Tibial nerve (tissue), 3 donors: ENCODE data around the gene TEN1.

ENCODE experiments used
- CTCF ChIP-seq, 5 experiments: fragments of 200-600 bp in 3 of 5; fragments of 450-650 bp in 2 of 5; sonication (generic) in 3 of 5; IDR thresholded peaks; one replicate each; pipeline ENCODE4 v1.5.1; 2016 to 2019; ENCODE audit warnings: antibody characterized with exemption in 5 of 5, mild to moderate bottlenecking in 3 of 5, moderate library complexity in 2 of 5
- POLR2A ChIP-seq, 2 donors: fragments of 450-650 bp; IDR thresholded peaks; one replicate each; pipeline ENCODE4 v1.6.1; 2017; ENCODE audit warnings: antibody characterized with exemption in 2 of 2, mild to moderate bottlenecking in 2 of 2, moderate library complexity in 2 of 2

- TF ChIP-seq POLR2A (IDR thresholded peaks at IDR 0.05) = no peak
- TF ChIP-seq CTCF (IDR thresholded peaks at IDR 0.05) = no peak
These were observed 8.0 kb downstream of the TEN1 start for GRCh38 chr17:75987041-75987440.
